SJCRH30 (cell line): ENCODE results near the gene FAHD2B. TPM values are rescaled to one million over a fixed set of nuclear protein-coding genes. Genes with fewer than 3 reads are reported as not detected.
"Not testable (repeated sequence)": the region's sequence is repeated elsewhere in the genome, so short reads cannot be mapped to it uniquely, and the experiment has no call there.

Experiments
- DNase-seq, 2 experiments: peaks; one replicate each; pipeline ENCODE4 v3.0.0-alpha.2; 2015 to 2020
- H3K27ac ChIP-seq: fragments of 250-450 bp; sonication (Bioruptor Pico); 2 replicates; pipeline ENCODE4 v1.5.1; 2020; ENCODE audit warnings: mild to moderate bottlenecking, moderate library complexity
- H3K27me3 ChIP-seq: fragments of 250-450 bp; sonication (Bioruptor Pico); 2 replicates; pipeline ENCODE4 v1.5.1; 2020; ENCODE audit warnings: mild to moderate bottlenecking, moderate library complexity
- H3K36me3 ChIP-seq: fragments of 250-450 bp; sonication (Bioruptor Pico); 2 replicates; pipeline ENCODE4 v1.5.1; 2020; ENCODE audit warnings: mild to moderate bottlenecking, moderate library complexity
- H3K4me1 ChIP-seq: fragments of 250-450 bp; sonication (Bioruptor Pico); 2 replicates; pipeline ENCODE4 v1.5.1; 2020; ENCODE audit warnings: mild to moderate bottlenecking, moderate library complexity
- H3K4me3 ChIP-seq: fragments of 250-450 bp; sonication (Bioruptor Pico); 2 replicates; pipeline ENCODE4 v1.5.1; 2020; ENCODE audit warnings: mild to moderate bottlenecking, moderate library complexity
- H3K9me3 ChIP-seq: fragments of 250-450 bp; sonication (Bioruptor Pico); replicated peaks from 2 replicates; pipeline ENCODE4 v1.5.1; 2020; ENCODE audit warnings: mild to moderate bottlenecking, moderate library complexity
- total RNA-seq: library from RNA; depleted of rRNA; stranded (reverse); fragments of >200 nt; shearing (Covaris generic); gene quantifications from 2 replicates; pipeline ENCODE4 v1.2.3, GENCODE V29; 2014; rRNA removed

Gene FAHD2B
- total RNA-seq, 1 experiment from 2014 or later = 5.9 TPM

DNA sequence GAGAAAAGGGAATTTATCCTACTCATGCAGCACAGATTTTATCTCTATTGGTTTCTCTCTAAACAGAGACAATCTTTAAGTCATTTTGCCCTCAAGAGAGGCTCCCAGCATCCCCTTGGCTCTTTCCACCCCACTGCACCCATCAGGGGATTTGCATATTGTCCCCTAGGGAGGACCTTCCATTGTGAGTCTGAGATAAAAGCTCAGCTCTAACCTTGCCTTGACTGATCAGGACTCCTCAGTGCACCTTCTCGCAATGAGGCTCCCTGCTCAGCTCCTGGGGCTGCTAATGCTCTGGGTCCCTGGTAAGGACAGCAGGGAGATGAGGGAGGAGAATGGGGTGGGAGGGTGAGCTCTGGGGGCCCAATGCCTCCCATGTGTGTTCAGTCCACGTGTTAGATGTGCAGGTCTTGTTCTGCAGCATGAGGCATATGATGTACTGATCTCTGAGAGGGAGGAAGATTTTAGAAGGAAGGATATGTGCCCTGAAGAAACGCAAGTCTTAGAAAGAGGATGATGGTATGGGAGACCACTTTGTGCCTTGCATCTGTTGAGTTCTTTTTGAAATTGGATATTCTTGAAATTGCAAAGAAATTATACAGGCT, 48.7 kb downstream of the FAHD2B start:
- not testable (repeated sequence) for H3K9me3 ChIP-seq, H3K36me3 ChIP-seq, H3K4me1 ChIP-seq, DNase-seq, H3K4me3 ChIP-seq, H3K27ac ChIP-seq, H3K27me3 ChIP-seq

Other genes starting within 250 kb of the FAHD2B start
- gene ANKRD39, start 236.9 kb downstream of the FAHD2B start, total RNA-seq = 7.7 and 7.8 TPM in 2 replicates
- gene SEMA4C, start 224.8 kb downstream of the FAHD2B start, total RNA-seq = 41.3 and 49.4 TPM in 2 replicates
- 1.4 and 2.0 TPM in 2 replicates for gene FAM178B, start 108.3 kb downstream of the FAHD2B start, total RNA-seq
- 15.4 and 27.1 TPM in 2 replicates for gene ANKRD36, start 18.3 kb upstream of the FAHD2B start, total RNA-seq